Stimulated activated CD4-positive, alpha-beta T cell treated with anti-CD3 and anti-CD28 coated beads, Interleukin-15, amount 100 ng/mL, for 48 hours (primary cell): Measurements from ENCODE around the gene RGL4.

ENCODE experiments used
- DNase-seq, 2 donors: peaks; one replicate each; pipeline ENCODE4 v3.0.0-alpha.2; 2020; ENCODE audit warnings: low read depth in 2 of 2

The RGL4 gene

DNA sequence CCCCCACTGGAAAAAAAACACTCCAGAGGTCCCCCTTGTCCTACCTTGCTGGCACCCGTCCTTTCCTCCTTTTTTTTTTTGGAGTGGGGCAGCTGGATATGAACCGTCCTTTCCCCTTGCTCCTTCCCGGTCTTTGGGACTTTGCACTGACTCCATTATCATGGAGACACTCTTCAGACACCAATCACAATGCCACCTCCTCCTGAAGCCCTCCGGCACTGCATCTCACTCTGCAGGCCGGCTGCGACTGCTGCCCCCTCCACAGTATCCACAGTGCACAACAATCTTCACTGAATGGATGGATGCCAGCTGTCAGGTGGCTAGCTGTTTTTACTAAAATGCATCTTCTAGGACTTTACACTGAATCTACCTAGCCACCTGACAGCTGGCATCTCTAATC lies 12.7 kb upstream of the RGL4 start:
- no peak for DNase-seq

DNA sequence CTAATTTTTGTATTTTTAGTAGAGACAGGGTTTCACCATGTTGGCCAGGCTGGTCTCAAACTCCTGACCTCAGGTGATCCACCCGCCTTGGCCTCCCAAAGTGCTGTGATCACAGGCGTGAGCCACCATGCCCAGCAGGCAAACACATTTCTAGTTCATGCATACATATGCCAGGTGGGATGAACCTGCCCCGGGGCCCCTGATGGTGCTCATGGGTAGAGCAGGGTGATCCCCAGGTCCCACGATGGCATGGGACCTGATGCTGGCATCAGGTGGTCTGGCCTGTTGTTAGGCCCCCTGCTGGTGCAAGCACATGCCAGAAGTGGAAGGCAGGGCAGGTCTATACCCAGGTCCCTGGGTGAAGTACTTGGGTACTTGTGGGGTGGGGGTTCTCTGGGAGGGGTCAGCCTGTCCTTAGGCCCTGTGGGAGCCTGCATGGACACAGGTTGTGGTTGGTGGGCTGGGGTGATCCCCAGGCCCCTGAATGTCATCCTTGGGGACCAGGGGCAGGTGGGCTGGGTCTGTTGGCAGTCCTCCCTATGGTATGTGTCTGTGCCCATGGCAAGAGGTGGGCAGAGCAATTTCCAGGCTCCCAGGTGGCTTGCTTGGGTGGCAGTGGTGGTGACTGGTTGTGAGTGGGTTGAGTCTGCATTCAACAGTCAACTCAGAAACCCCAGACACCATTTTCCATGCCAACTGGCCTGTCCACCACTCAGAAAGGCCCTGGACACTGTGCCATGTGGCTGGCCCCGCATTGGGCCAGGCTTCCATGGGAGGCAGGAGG lies 9.6 kb upstream of the RGL4 start:
- DNase-seq = no peak

DNA sequence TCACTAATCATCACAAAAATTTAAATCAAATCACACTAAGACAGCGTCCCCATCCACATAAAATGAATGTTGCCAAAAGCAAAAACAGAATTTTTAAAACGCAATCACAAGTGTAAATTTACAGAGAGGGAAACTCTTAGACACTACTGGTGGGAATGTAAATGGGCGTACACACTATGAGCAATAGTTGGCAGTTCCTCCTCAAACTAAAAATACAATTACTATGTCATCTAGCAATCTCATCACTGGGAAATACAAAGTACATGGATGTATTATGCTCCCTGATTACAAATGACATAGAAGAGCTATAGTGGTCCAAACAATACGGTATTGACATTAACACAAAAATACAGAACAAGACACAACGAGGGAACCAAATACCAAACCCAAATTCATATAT lies 8.7 kb upstream of the RGL4 start:
- DNase-seq = no peak

DNA sequence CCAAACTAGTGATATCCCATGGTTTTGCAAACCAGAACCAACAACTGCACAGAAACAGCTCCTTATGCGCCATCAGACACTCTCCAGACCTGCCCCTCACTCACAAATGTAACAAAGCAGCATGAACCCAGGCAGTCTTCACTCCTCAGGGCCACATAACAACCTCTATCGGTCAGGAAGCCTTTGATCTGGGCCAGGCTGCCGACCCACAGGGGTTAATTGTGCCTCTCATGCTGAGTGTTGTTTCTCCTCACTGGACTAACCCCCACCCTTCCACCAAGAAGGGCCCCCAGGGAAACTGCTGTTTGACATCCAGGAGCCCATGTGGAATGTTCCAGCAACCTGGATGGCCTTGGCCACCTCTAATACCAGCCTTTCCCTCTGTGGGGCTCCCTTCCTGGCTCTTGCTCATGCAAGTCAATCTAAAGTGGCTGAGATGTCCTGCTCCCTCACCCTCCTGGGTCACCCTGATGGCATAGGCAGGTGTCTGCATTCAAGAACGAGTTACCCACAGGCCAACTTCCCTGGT lies 7.9 kb upstream of the RGL4 start:
- no peak for DNase-seq

DNA sequence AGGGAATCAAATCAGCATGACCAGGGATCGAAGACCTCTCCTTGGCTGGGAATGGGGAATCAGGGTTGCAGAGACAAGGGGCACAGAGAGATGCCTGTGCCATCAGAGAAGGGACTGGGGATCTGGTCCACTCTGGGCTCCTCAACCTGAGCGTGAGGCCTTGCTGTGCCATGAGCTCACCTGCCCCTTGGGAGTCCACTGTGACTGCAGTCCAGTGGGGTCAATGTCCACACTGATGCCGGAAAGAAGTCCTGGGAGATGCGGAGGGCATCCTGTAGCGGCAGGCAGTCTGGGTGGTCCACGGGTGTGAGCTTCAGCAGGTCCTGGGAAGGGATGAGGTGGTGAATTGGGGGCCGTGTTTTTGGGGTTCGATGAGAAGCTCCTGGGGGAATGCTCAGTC lies 7.3 kb upstream of the RGL4 start:
- DNase-seq = no peak

DNA sequence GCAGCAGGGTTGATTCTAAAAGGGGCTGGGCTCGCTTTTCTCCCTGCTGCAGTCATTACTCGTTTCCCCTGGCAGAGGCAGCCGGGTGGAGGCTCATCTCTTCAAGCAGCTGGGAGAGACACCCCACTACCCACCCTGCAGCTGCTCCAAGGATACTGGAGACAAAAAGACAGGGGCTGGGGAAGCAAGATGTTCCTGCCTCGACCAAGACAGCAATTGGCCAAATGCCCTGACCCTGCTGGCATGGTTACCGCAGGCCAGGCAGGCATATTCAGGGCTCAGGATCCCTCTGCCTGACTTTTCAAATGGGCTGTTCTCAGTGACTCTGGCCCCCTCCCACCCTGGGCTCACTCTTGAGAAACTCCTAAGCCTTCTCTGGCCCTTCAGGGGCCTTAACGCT lies 6.8 kb upstream of the RGL4 start:
- DNase-seq = no peak

DNA sequence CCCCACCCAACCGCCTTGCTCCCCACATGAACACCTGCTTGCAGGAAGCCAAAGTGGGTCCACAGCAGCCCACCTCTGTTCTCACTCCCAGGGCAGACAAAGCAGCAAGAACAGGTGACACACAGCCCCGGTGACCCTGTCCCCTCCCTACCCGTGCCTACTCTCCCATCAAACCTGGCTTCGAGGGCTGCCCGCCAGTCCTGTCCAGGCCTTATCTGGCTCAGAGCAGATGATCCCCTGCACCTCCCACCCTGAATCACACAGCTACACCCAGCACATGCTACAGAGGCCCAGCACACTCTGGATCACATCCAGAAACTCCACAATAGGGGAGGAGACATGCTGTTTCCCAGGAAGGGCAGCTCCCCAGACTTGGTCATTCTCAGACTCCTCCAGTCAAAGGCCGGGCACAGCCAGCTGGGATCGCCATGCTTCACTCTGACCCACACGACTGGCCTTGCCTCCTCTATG lies 6.2 kb upstream of the RGL4 start:
- DNase-seq = no peak

DNA sequence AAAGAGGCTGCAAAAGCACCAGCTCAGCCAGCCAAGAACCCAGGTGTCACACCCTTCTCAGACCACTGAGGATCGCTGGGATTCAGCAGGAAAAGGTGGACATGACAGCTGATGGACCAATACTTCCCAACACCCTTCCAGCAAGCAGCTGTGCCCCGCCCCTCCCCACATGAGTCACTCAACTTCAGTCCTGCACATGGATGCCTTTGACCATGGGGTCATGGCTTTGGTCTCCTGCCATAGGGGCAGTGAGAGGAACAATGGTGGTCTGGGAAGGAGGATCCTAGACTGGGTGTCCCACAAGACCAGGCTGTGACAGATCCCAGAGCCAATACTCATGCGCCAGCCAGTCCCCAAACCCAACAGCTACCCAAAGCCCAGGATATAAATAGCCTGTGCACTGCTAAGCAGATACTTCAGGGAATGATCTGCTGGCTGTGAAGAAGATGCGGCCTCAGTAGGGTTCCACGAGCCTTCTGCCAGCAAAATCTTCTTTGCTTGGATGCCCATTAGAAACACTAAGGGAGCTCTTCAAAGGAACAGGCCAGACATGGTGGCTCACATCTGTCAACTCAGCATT lies 5.5 kb upstream of the RGL4 start:
- no peak for DNase-seq

DNA sequence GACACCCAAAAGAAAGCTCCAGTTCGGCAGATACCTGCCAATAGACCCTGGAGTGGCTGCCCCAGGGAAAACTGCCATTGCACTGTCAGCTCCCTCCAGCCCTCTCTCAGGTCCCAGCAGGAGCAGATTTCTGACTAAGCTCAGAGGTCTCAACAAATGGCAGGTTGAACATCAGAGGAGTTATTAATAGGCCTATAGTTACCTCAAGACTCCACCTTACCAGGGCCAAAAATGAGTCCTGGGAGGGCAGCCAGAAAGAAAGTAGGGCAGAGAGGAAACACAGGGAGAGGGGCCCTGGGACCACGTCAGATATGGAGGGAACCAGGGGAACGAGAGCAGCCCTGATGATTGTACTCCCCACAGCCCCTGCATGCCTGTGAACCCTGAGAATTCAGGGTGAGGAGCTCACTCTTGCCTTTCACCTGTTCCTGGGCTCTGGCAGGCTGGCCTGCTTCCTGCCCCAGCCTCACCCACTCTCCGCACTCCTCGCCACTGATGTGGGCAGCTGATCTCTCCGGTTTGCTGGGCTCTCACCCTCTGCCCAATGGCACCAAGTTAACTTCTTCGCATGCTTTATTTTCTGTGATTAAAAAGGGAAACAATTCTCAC lies 4.3 kb upstream of the RGL4 start:
- DNase-seq = no peak

DNA sequence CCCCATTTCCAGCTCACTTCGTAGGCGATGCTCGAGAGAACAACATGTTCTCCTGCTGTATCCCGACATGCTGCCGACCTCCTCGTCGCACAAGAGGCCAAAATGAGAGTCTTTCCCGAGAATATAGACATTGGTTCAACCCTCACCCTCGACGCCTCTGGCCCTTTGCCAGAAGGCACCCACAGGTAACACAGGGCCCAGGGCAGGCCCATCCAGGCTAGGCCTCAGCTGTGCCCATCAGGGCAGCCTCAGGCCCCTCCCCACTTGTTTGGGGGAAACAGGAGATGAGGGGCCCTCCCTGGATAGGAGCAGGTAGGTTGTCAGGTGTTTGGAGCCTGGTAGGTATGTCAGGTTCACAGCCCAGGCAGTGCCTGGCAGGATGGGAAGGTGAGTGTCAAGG lies 2.7 kb upstream of the RGL4 start:
- no peak for DNase-seq

DNA sequence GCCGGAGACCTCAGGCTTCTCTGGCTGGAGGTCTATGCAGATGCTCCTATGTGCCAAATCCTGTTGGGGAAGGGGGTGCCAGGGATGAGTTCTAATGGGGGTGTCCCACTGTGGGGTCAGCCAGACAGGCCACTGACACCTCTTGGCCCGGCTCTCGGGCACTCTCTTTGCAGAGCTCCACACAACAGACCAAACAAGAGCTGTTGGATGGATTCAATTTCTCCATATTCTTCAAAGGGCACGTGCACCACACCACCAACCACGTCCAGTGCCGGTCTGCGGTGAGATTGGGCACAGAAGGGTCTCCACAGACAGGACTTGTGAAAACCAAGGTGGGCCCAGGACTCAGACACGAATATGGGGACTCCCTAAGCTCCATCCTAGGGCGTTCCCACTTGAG lies 2.2 kb upstream of the RGL4 start:
- DNase-seq = no peak

DNA sequence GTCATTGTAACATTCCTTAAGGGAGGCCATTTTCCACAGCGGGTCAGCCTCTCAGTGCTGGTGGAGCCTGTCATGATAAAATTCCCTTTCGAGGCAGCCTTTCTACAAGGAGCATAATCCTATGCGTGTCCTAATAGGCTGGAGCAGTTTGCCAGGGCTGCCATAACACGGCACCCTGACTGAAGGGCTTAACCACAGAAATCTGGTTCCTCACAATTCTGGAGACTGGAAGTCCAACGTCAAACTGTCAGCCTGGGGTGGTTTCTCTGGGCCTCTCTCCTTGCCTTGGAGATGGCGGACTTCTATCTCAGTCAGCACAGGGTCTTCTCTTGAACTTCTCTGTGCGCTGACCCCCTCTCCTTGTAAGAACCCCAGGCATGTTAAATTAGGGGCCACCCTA lies 1.4 kb upstream of the RGL4 start:
- DNase-seq = no peak

DNA sequence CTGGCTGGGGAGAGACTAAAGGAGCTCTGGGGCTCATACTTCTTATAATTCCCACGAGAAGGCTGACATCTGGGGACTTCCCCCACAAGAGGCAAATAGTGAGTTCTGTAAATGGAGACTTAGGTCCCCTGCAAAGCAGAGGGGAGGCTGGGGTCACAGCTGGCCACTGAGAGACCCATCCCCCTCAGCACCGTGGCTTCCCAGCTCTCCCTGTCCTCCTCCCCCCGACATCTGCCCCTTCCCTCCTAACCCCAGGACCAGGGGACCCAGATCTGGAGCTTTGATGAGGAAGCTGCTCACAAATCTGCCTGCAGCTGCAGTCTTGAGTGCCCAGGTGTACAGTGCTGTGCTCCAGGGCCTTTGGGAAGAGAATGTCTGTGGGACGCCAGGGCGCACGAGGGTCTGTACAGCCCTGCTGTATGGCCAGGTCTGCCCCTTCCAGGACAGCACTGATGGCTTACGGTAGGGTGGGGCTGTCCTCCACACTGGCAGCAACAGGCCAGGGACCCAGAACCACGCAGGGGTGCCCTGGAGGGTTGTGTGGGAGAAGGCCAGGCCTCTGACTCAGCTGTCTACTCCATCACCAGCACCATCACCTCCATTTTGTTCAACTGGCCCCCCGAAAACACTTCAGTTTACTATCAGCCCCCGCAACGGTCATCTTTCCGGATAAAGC lies 1.1 kb downstream of the RGL4 start:
- no peak for DNase-seq

DNA sequence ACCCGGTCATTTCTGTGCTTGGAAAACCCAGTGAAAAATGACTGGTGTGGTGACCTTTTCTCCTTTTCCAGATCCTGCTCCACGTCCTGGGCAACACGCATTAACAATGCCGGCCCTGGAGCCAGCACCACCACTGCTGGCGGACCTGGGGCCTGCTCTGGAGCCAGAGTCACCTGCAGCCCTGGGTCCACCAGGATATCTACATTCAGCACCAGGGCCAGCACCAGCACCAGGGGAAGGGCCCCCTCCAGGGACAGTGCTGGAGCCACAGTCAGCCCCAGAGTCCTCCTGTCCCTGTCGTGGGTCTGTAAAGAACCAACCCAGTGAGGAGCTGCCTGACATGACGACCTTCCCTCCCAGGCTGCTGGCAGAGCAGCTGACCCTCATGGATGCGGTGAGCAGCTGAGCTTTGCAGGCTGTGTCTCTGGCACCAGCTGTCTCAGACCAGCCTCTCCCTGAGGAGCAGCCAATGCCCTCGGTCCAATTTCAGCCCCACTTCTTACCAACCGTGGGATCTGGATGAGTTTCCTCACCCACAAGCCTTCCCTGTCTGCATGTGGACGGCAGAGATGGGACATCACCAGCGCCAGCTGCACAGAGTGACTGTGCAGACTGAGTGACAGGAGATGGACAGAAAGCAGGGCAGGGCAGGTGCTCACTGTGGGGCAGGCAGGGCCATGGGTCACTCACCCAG lies 1.9 kb downstream of the RGL4 start:
- no peak for DNase-seq

DNA sequence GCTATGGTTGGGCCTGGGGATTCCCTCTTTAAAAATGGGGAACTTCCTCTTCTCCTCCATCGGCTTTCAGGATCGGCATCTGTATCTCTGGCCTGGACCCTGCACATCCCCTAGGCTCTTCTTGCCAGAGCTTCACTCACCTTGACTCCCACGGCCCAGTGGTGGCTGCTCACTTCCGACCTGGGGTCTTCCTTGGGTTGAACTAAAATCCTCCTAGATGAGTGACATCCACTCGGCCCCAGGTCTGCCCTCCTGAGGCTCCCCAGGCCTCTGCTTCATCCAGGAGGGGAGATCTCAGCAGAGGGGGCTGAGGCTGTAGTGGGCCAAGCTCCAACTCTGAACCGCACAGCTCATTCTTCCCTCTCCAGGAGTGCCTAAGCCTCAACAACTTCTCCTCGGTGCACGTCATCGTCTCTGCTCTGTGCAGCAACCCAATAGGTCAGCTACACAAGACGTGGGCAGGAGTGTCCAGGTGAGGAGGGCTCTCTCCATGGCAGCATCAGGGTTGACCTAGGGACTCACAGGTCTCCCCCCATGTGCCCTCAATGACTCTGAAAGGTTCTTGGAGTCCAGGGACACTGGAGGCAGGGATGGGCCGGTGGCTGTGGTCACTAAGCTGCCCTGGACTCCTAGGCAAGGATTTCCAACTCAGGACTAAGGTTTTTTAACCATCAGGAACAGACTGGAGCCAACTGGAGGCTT lies 3.3 kb downstream of the RGL4 start:
- no peak for DNase-seq

DNA sequence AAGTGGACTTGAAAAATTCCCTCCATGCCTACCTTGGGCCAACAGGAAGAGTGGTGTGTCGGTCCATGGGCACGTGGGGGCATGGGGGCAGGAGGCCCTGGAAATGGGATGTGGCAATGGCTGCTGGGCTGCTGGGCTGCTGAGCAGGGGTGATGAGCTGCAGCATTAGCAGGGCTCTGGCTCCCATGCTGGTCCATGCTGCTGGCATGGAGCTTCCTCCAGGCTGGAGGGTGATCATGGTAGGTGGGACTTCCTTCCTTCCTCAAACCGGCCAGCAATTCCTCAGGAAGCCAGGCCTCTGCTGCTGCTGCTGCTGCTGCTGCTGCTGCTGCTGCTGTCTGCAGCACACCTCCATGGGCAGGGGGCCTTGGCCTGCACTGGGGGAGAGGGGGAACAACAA lies 4.3 kb downstream of the RGL4 start:
- no peak for DNase-seq

DNA sequence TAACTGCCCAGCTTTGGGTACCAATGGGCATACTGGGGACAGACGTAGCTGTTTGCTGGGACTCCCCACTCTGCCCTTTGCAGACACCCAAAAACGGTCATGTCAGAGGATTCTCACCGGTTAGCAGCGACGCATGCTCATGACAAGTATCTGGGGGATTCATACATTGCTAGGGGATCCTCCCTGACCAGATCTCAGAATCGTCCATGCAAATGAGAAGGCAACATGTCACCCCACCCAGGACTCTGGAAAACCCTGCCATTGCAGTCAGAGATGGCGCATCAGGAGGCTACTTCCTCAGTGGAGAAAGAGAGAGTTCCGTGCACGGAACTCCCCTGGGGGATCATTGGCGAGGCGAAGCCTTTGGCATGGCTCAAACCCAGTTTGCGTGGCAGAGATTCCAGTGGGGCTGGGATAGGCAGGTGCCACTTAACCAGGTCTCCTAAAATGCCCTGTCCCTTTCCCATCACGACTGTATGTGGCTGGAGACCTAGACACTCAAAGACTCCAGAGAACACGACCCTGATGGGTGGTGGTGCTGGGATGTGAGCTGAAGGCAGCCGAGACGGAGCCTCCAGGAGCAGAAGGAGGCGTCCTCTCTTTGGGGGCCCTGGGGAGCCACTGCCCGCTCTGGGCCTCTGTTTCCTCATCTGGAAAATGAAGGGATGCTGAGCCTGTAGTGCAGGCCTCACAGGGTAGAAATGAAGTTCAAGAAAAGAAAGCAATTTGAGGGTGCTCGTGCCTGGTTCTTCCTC lies 4.9 kb downstream of the RGL4 start:
- no peak for DNase-seq

DNA sequence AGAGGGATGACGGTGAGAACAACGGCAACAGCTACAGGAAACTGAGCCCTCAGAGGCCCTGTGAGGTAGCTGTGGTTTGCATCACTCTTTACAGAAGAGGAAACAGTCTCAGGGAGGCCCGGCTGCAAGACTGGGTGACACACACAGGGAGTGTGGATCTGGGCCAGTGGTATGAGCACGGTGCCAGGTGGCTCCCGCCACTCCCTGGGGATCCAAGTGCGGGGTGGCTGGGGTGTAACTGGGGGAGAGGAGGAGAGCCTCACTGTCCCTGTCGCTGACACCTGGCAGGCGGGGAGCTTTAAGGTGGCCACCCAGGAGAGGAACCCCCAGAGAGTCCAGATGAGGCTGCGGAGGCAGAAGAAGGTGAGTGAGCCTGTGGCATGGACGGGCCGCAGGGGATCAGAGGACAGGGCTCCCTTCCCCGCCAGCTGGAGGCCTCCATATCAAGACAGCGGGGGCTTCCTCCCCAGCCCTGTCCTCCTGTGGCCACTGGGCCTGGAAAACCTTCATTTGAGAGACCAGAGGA lies 5.6 kb downstream of the RGL4 start:
- peak; percentile 71 to 74 for DNase-seq

DNA sequence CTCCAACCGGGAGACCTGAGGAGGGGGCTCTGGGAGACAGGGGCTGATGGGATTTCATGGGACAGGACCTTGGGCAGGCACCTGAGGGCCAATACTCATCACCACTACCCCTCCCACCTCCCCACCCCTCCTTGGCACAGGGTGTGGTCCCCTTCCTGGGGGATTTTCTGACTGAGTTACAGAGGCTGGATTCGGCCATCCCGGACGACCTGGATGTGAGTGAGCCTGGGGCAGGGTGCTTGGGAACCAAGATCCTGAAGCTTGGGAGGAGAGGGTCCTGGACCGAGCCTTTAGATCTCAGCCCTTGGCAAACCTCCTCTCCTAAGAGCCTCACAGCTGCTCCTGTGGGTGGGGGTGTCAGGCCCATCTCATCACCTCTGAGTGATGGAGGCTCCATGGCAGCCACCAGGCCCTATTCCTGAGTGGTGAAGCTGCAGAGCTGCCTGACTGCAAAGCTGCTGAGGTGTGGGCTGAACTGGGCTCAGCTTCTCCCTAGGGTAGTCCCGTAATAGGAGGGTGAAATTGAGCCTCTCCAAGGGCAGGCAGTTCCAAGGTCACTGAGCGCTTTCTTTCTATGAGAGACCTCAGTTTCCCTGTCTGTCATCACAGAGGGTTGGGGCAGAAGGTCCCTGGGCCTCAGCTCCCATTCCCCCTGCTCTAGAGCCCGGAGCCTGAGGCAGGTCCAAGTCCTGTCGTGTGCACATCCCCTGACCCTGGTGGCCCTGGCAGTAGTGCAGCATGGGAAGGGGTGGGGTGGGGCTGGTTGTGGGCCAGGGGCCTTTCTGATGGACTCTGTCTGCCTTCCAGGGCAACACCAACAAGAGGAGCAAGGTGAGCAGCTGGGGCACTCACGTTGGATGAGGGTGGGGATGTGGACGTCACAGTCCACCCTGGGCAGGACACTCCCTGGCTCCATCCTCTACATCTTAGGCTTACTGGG lies 6.5 kb downstream of the RGL4 start:
- DNase-seq = no peak
